Common myeloid progenitor, CD34-positive (primary cell): Measurements from ENCODE around the gene GRB10.

Experiments used
- CTCF ChIA-PET: fragments of 350-600 bp; sonication (Branson Sonifier 250); formaldehyde crosslinking; loops from one replicate; lab custom pipeline; 2021; ENCODE audit warnings: antibody characterized with exemption; lab: Charles Lee
- POLR2A ChIA-PET: fragments of 350-600 bp; sonication (Branson Sonifier 250); formaldehyde crosslinking; loops from one replicate; lab custom pipeline; 2021; ENCODE audit warnings: antibody characterized with exemption; lab: Charles Lee
- DNase-seq, 3 donors: peaks; one replicate each; pipeline versions ENCODE4 v3.0.0 to v3.0.0-alpha.2; 2013
- H3K27ac ChIP-seq, 2 experiments: 1 replicate in 1 of 2; 2 replicates in 1 of 2; pipeline ENCODE4 v1.7.0; 2013; ENCODE audit warnings: inconsistent platforms in 2 of 2, low read length in 2 of 2, mild to moderate bottlenecking in 2 of 2, low read depth in 1 of 2, moderate library complexity in 1 of 2; ENCODE audit not compliant: severe bottlenecking in 2 of 2, insufficient read depth in 1 of 2, poor library complexity in 1 of 2
- H3K27me3 ChIP-seq, 5 experiments: replicated peaks in 2 of 5; 1 replicate in 3 of 5; 2 replicates in 2 of 5; pipeline versions ENCODE4 v1.6.1 to v1.7.0; 2013; ENCODE audit warnings: low read length in 4 of 5, mild to moderate bottlenecking in 2 of 5, moderate library complexity in 2 of 5, inconsistent platforms in 1 of 5; ENCODE audit not compliant: insufficient read depth in 5 of 5, control insufficient read depth in 4 of 5
- H3K36me3 ChIP-seq, 4 experiments: 1 replicate in 2 of 4; 2 replicates in 2 of 4; pipeline versions ENCODE4 v1.6.1 to v1.7.0; 2013; ENCODE audit warnings: low read length in 3 of 4, control low read depth in 1 of 4, mild to moderate bottlenecking in 1 of 4; ENCODE audit not compliant: control insufficient read depth in 4 of 4, insufficient read depth in 4 of 4
- H3K4me1 ChIP-seq, 4 experiments: 1 replicate in 3 of 4; 2 replicates in 1 of 4; pipeline versions ENCODE4 v1.6.1 to v1.7.1; 2013; ENCODE audit warnings: low read length in 3 of 4, mild to moderate bottlenecking in 3 of 4, control low read depth in 1 of 4, inconsistent platforms in 1 of 4, moderate library complexity in 1 of 4; ENCODE audit not compliant: control insufficient read depth in 4 of 4, insufficient read depth in 4 of 4; ENCODE audit errors: control extremely low read depth in 1 of 4
- H3K4me3 ChIP-seq, 7 experiments: 1 replicate in 4 of 7; 2 replicates in 3 of 7; pipeline versions ENCODE4 v1.5.1 to v1.7.0; 2013; ENCODE audit warnings: mild to moderate bottlenecking in 7 of 7, low read length in 6 of 7, moderate library complexity in 6 of 7, inconsistent platforms in 2 of 7, low read depth in 2 of 7, control low read depth in 1 of 7; ENCODE audit not compliant: insufficient read depth in 4 of 7, control insufficient read depth in 1 of 7; ENCODE audit errors: extremely low read depth in 1 of 7
- H3K9me3 ChIP-seq, 5 experiments: 1 replicate in 4 of 5; 2 replicates in 1 of 5; pipeline versions ENCODE4 v1.6.1 to v1.7.1; 2013; ENCODE audit warnings: low read length in 4 of 5, mild to moderate bottlenecking in 2 of 5, inconsistent platforms in 1 of 5, low read depth in 1 of 5, moderate library complexity in 1 of 5; ENCODE audit not compliant: control insufficient read depth in 4 of 5, insufficient read depth in 2 of 5; ENCODE audit errors: control extremely low read depth in 1 of 5
- WGBS: methylation state at CpG from one replicate; pipeline ENCODE4 v1.1.5; 2013; ENCODE audit not compliant: insufficient coverage; 5-methylcytosine and 5-hydroxymethylcytosine counted together

The GRB10 gene

GRCh38 chr7:50805447-50806125 is 22.9 kb upstream of the GRB10 start:
- CTCF ChIA-PET: interaction anchor here (0.6 to 1.1 kb wide), 2 partner anchors 46 to 336 kb away, joined by 3 read pairs; no protein-coding TSS in a partner anchor
- no peak overlapping the region for H3K27ac ChIP-seq
- DNase-seq: peak in 2 of 3 donors; percentile 79 to 81
- no peaks in the 10 kb centered on the region for H3K4me1 ChIP-seq
- H3K9me3 ChIP-seq: no peaks in the 10 kb centered on the region
- peaks cover 0 to 2% (median 0%) of the 10 kb centered on the region in 5 experiments for H3K27me3 ChIP-seq
- POLR2A ChIA-PET: no interaction called here
- WGBS: 69% methylated on average over 2 of the region's 5 CpGs
- H3K36me3 ChIP-seq: no peaks in the 10 kb centered on the region
- H3K4me3 ChIP-seq: no peak overlapping the region

- Histone ChIP-seq H3K27ac (no peak overlapping the region), H3K27me3 (peaks cover 0 to 2% (median 0%) of the 10 kb centered on the region in 5 experiments), H3K36me3 (no peaks in the 10 kb centered on the region), H3K4me3 (no peak overlapping the region), H3K4me1 (no peaks in the 10 kb centered on the region), H3K9me3 (no peaks in the 10 kb centered on the region)
- 95% methylated on average over 3 of the region's 5 CpGs for WGBS
- CTCF ChIA-PET: interaction anchor here (0.6 to 1.5 kb wide), 3 partner anchors 22 to 694 kb away, joined by 3 read pairs; no protein-coding TSS in a partner anchor
- POLR2A ChIA-PET: no interaction called here
- DNase-seq: no peak
These were observed 21.0 kb upstream of the GRB10 start for GRCh38 chr7:50803359-50804337.

GRCh38 chr7:50801907-50802306 is 19.2 kb upstream of the GRB10 start:
- CTCF ChIA-PET: interaction anchor here (2.6 kb wide), 1 partner anchor 12 kb away, joined by 6 read pairs; no protein-coding TSS in a partner anchor

GRCh38 chr7:50799873-50800272 is 17.2 kb upstream of the GRB10 start:
- ChIA-PET CTCF (interaction anchor here (0.8 to 1.3 kb wide), 2 partner anchors 261 to 361 kb away, joined by 3 to 4 read pairs; no protein-coding TSS in a partner anchor), POLR2A (no interaction called here)
- Histone ChIP-seq H3K4me1 (no peaks in the 10 kb centered on the region), H3K27me3 (peaks cover 0 to 4% (median 0%) of the 10 kb centered on the region in 5 experiments), H3K27ac (no peak overlapping the region), H3K4me3 (no peak overlapping the region), H3K36me3 (no peaks in the 10 kb centered on the region), H3K9me3 (no peaks in the 10 kb centered on the region)
- 92% methylated on average over 5 of the region's 8 CpGs for WGBS
- DNase-seq: no peak

More at GRCh38 chr7:50801907-50802306, 19.2 kb upstream of the GRB10 start:
- POLR2A ChIA-PET: interaction anchor here (0.6 kb wide), 1 partner anchor 52 kb away, joined by 3 read pairs; no protein-coding TSS in a partner anchor
- DNase-seq: no peak
- no peaks in the 10 kb centered on the region for H3K36me3 ChIP-seq
- no peak overlapping the region for H3K27ac ChIP-seq
- H3K9me3 ChIP-seq: no peaks in the 10 kb centered on the region
- no peaks in the 10 kb centered on the region for H3K4me1 ChIP-seq
- H3K4me3 ChIP-seq: no peak overlapping the region
- WGBS: 100% methylated on average over 1 of the region's 1 CpG
- peaks cover 0 to 2% (median 0%) of the 10 kb centered on the region in 5 experiments for H3K27me3 ChIP-seq

- ChIA-PET POLR2A (no interaction called here), CTCF (no interaction called here)
- H3K4me3 ChIP-seq: no peak overlapping the region
- WGBS: 100% methylated on average over 1 of the region's 2 CpGs
- no peak overlapping the region for H3K27ac ChIP-seq
- peaks cover 0 to 4% (median 1%) of the 10 kb centered on the region in 4 experiments for H3K4me1 ChIP-seq
- peaks cover 0 to 9% (median 0%) of the 10 kb centered on the region in 5 experiments for H3K27me3 ChIP-seq
- no peaks in the 10 kb centered on the region for H3K36me3 ChIP-seq
- H3K9me3 ChIP-seq: no peaks in the 10 kb centered on the region
- no peak for DNase-seq
These were observed 15.4 kb upstream of the GRB10 start for GRCh38 chr7:50798126-50798525.

- Histone ChIP-seq H3K4me1 (peaks cover 0 to 19% (median 15%) of the 10 kb centered on the region in 4 experiments), H3K9me3 (no peaks in the 10 kb centered on the region), H3K4me3 (no peak overlapping the region), H3K27me3 (peaks cover 0 to 7% (median 0%) of the 10 kb centered on the region in 5 experiments), H3K36me3 (no peaks in the 10 kb centered on the region), H3K27ac (no peak overlapping the region)
- no peak for DNase-seq
- ChIA-PET CTCF (interaction anchor here (0.8 to 1.0 kb wide), 3 partner anchors 35 to 349 kb away, joined by 3 to 4 read pairs (median 3); no protein-coding TSS in a partner anchor), POLR2A (no interaction called here)
- 98% methylated on average over 5 of the region's 5 CpGs for WGBS
These were observed 13.1 kb upstream of the GRB10 start for GRCh38 chr7:50795831-50796230.
